ENCODE measurements around the gene TRNT1.

The TRNT1 gene

GRCh38 chr3:3179407-3180094 is 52.8 kb downstream of the TRNT1 start, which contains the start of gene CRBN:
Gene CRBN (minus strand): TSS chr3:3179691. CDS start chr3:3179687, 4 bp downstream.
- DNase-seq: peak; percentile 83

GRCh38 chr3:3180456-3180855 is 53.7 kb downstream of the TRNT1 start:
- no peak for DNase-seq

- DNase-seq: no peak
These were observed 58.1 kb downstream of the TRNT1 start for GRCh38 chr3:3184876-3185275.

GRCh38 chr3:3189102-3189727 is 62.5 kb downstream of the TRNT1 start:
- DNase-seq: no peak

- DNase-seq: no peak
These were observed 63.2 kb downstream of the TRNT1 start for GRCh38 chr3:3189961-3190360.

GRCh38 chr3:3191675-3192285 is 65.0 kb downstream of the TRNT1 start:
- no peak for DNase-seq

GRCh38 chr3:3192286-3192675 is 65.5 kb downstream of the TRNT1 start:
- no peak for DNase-seq

- DNase-seq: no peak
These were observed 68.1 kb downstream of the TRNT1 start for GRCh38 chr3:3194861-3195260.

- no peak for DNase-seq
These were observed 69.6 kb downstream of the TRNT1 start for GRCh38 chr3:3196148-3196861.

Measured in T-helper 9 cell (primary cell).